ENCODE measurements around the gene ERI3. TPM values are rescaled to one million over a fixed set of nuclear protein-coding genes. Genes with fewer than 3 reads are reported as not detected.

Gene ERI3
- total RNA-seq, 2 donors from 2014 or later: 71.9 to 92.1 TPM

DNA sequence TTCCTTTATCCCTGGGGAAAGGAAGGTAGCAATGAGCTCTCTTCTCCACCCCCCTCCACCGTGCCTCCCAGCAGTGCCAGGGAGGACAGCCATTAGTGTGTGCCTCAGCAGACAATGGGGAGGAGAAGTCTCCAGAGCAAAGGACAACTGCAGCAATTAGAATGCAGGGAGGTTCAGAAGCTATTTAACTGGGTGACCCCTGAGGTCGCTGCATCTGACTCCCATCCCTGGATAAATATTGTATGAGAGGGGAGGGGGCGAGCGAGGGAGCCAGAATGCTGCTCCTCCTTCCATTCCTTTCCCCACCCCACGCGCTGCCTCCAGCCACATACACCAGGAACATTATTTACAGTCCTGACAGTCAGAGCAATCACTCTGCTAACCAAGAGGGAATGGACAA lies 59.0 kb downstream of the ERI3 start:
- no peak for DNase-seq
- H3K36me3 ChIP-seq (ENCODE audit: control insufficient read depth, insufficient read depth, low read length): peaks cover 35% of the 10 kb centered on the region
- Mint-ChIP-seq H3K27ac (no peak overlapping the region), H3K4me1 (peaks cover 5% of the 10 kb centered on the region), H3K4me3 (no peak overlapping the region), H3K9me3 (no peaks in the 10 kb centered on the region), H3K27me3 (ENCODE audit: insufficient read depth) (no peaks in the 10 kb centered on the region), H3K36me3 (ENCODE audit: low read depth) (peaks cover 37% of the 10 kb centered on the region)
- no peak overlapping the region for H3K4me3 ChIP-seq (ENCODE audit: low read length)
- no peaks in the 10 kb centered on the region for H3K9me3 ChIP-seq (ENCODE audit: control insufficient read depth, low read length)
- H3K27ac ChIP-seq (ENCODE audit: low read depth, low read length): peak overlapping the region; percentile 21
- 92% methylated on average over 6 of the region's 6 CpGs; no CpG with 5 or more reads in 1 of the 2 experiments for WGBS, 2 experiments (ENCODE audit: insufficient coverage in 1 of 2, insufficient read length in 1 of 2)
- no peaks in the 10 kb centered on the region for H3K27me3 ChIP-seq (ENCODE audit: control insufficient read depth, insufficient read depth, low read length, poor library complexity, severe bottlenecking)
- TF ChIP-seq, protein P1, sequence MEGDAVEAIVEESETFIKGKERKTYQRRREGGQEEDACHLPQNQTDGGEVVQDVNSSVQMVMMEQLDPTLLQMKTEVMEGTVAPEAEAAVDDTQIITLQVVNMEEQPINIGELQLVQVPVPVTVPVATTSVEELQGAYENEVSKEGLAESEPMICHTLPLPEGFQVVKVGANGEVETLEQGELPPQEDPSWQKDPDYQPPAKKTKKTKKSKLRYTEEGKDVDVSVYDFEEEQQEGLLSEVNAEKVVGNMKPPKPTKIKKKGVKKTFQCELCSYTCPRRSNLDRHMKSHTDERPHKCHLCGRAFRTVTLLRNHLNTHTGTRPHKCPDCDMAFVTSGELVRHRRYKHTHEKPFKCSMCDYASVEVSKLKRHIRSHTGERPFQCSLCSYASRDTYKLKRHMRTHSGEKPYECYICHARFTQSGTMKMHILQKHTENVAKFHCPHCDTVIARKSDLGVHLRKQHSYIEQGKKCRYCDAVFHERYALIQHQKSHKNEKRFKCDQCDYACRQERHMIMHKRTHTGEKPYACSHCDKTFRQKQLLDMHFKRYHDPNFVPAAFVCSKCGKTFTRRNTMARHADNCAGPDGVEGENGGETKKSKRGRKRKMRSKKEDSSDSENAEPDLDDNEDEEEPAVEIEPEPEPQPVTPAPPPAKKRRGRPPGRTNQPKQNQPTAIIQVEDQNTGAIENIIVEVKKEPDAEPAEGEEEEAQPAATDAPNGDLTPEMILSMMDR (conservative IDR thresholded peaks at IDR 0.05): no peak
- H3K9ac ChIP-seq (ENCODE audit: extremely low read depth, low read length, poor library complexity, severe bottlenecking): no peak overlapping the region
- H3K4me1 ChIP-seq (ENCODE audit: control insufficient read depth, insufficient read depth, low read length): peaks cover 2% of the 10 kb centered on the region

DNA sequence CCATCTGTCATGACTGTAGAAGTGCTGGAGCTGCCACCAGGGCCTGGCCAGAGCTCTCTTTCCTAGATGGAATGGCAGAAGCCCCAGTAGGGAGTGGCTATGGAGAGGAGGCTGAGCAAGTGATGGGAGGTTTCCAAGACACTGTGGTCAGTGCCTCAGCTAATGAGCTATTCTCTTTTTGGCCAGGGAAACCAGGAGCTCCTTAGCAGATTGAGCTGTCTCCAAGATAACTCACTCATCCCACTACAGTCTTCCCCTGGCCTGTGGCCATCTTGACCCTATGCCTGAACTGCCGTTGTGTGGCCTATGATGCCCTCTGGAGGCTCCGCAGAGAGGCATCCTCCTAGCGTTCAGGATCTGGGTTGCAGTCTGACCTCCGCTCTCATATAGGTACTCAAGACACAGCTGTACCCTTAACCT lies 60.5 kb downstream of the ERI3 start:
- TF ChIP-seq, protein P1 (conservative IDR thresholded peaks at IDR 0.05): peak; percentile 90
- Histone ChIP-seq H3K27me3 (ENCODE audit: control insufficient read depth, insufficient read depth, low read length, poor library complexity, severe bottlenecking) (no peaks in the 10 kb centered on the region), H3K4me3 (ENCODE audit: low read length) (no peak overlapping the region), H3K9ac (ENCODE audit: extremely low read depth, low read length, poor library complexity, severe bottlenecking) (no peak overlapping the region), H3K9me3 (ENCODE audit: control insufficient read depth, low read length) (no peaks in the 10 kb centered on the region), H3K36me3 (ENCODE audit: control insufficient read depth, insufficient read depth, low read length) (peaks cover 35% of the 10 kb centered on the region), H3K27ac (ENCODE audit: low read depth, low read length) (no peak overlapping the region), H3K4me1 (ENCODE audit: control insufficient read depth, insufficient read depth, low read length) (peaks cover 9% of the 10 kb centered on the region)
- Mint-ChIP-seq H3K4me3 (no peak overlapping the region), H3K4me1 (peaks cover 20% of the 10 kb centered on the region), H3K36me3 (ENCODE audit: low read depth) (peaks cover 37% of the 10 kb centered on the region), H3K27ac (no peak overlapping the region), H3K27me3 (ENCODE audit: insufficient read depth) (no peaks in the 10 kb centered on the region), H3K9me3 (no peaks in the 10 kb centered on the region)
- WGBS, 2 experiments (ENCODE audit: insufficient coverage in 1 of 2, insufficient read length in 1 of 2): 52 to 68% methylated on average over 4 of the region's 4 CpGs
- peak; percentile 89 for DNase-seq

DNA sequence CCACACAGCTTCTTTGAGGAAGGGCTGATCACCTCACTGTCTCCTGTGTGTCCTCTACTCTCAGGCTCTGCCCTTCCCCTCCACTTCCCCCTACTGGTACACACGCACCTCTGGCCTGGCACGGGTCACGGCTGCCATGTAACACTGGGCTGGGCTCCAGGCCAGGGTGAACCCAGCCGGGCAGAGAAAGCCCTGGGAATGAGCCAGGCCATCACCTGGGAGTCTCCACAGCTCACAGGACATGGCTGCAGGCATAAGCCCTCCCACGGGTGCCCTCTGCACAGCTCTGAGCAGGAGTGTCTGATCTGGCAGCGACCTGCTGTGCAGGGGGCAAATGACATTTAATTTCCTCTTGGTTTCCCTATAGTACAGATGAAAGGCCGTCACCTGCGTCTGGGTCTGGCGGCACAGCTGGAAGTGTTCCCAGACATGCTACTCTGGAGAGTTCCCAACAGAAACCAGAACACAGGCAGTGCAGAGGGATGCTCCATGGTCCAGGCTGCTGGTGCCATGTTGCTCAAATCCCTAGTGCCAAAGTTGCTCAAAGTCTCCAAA lies 61.2 kb downstream of the ERI3 start:
- no peaks in the 10 kb centered on the region for H3K27me3 Mint-ChIP-seq (ENCODE audit: insufficient read depth)
- 83 to 85% methylated on average over 6 to 9 of the region's 9 CpGs for WGBS, 2 experiments (ENCODE audit: insufficient coverage in 1 of 2, insufficient read length in 1 of 2)
- H3K27ac ChIP-seq (ENCODE audit: low read depth, low read length): no peak overlapping the region
- no peak overlapping the region for H3K4me3 Mint-ChIP-seq
- H3K27ac Mint-ChIP-seq: no peak overlapping the region
- no peaks in the 10 kb centered on the region for H3K9me3 Mint-ChIP-seq
- TF ChIP-seq, protein P1 (conservative IDR thresholded peaks at IDR 0.05): no peak
- H3K4me1 ChIP-seq (ENCODE audit: control insufficient read depth, insufficient read depth, low read length): peaks cover 10% of the 10 kb centered on the region
- H3K9me3 ChIP-seq (ENCODE audit: control insufficient read depth, low read length): no peaks in the 10 kb centered on the region
- H3K36me3 ChIP-seq (ENCODE audit: control insufficient read depth, insufficient read depth, low read length): peaks cover 35% of the 10 kb centered on the region
- no peaks in the 10 kb centered on the region for H3K27me3 ChIP-seq (ENCODE audit: control insufficient read depth, insufficient read depth, low read length, poor library complexity, severe bottlenecking)
- DNase-seq: no peak
- H3K4me3 ChIP-seq (ENCODE audit: low read length): no peak overlapping the region
- no peak overlapping the region for H3K9ac ChIP-seq (ENCODE audit: extremely low read depth, low read length, poor library complexity, severe bottlenecking)
- H3K4me1 Mint-ChIP-seq: peaks cover 24% of the 10 kb centered on the region
- H3K36me3 Mint-ChIP-seq (ENCODE audit: low read depth): peaks cover 37% of the 10 kb centered on the region

All from endodermal cell (in vitro differentiated cells).